Activated CD8-positive, alpha-beta T cell treated with anti-CD3 and anti-CD28 coated beads, Interleukin-2, amount 10 ng/mL, durations not matched to agents 7 days and 5 days (primary cell): ENCODE measurements around the gene HES5. TPM values are rescaled to one million over a fixed set of nuclear protein-coding genes. Genes with fewer than 3 reads are reported as not detected.

ENCODE experiments used
- ATAC-seq: fragments of 150-1000 bp; cut with Tn5 transposase; one replicate; pipeline ENCODE4 v1.10.0; 2021; ENCODE audit warnings: moderate library complexity
- CTCF ChIA-PET: fragments of 350-600 bp; sonication (Branson Sonifier 250); formaldehyde crosslinking; loops from one replicate; lab custom pipeline; 2021; ENCODE audit warnings: antibody characterized with exemption; lab: Charles Lee
- POLR2A ChIA-PET: fragments of 350-600 bp; sonication (Branson Sonifier 250); formaldehyde crosslinking; loops from one replicate; lab custom pipeline; 2021; ENCODE audit warnings: antibody characterized with exemption; lab: Charles Lee
- DNase-seq: peaks from one replicate; pipeline ENCODE4 v3.0.0-alpha.2; 2020
- H3K27ac Mint-ChIP-seq: one replicate; pipeline ENCODE4 v1.8.0; 2021; ENCODE audit warnings: mild to moderate bottlenecking, mixed read lengths
- H3K27me3 Mint-ChIP-seq: one replicate; pipeline ENCODE4 v1.8.0; 2021; ENCODE audit warnings: low read depth, mixed read lengths
- H3K36me3 Mint-ChIP-seq: one replicate; pipeline ENCODE4 v1.8.0; 2021; ENCODE audit warnings: low read depth, mixed read lengths
- H3K4me1 Mint-ChIP-seq: one replicate; pipeline ENCODE4 v1.8.0; 2021; ENCODE audit warnings: low read depth, mixed read lengths
- H3K4me3 Mint-ChIP-seq: one replicate; pipeline ENCODE4 v1.8.0; 2021; ENCODE audit warnings: mild to moderate bottlenecking, mixed read lengths
- H3K9me3 Mint-ChIP-seq: one replicate; pipeline ENCODE4 v1.8.0; 2022; ENCODE audit warnings: mixed read lengths; ENCODE audit not compliant: insufficient read depth
- total RNA-seq, 2 experiments: library from RNA; stranded (reverse); gene quantifications; one replicate each; pipeline ENCODE4 v1.2.3, GENCODE V29; 2021

HES5 gene
- total RNA-seq, 2 experiments from 2014 or later, result not detected

DNA sequence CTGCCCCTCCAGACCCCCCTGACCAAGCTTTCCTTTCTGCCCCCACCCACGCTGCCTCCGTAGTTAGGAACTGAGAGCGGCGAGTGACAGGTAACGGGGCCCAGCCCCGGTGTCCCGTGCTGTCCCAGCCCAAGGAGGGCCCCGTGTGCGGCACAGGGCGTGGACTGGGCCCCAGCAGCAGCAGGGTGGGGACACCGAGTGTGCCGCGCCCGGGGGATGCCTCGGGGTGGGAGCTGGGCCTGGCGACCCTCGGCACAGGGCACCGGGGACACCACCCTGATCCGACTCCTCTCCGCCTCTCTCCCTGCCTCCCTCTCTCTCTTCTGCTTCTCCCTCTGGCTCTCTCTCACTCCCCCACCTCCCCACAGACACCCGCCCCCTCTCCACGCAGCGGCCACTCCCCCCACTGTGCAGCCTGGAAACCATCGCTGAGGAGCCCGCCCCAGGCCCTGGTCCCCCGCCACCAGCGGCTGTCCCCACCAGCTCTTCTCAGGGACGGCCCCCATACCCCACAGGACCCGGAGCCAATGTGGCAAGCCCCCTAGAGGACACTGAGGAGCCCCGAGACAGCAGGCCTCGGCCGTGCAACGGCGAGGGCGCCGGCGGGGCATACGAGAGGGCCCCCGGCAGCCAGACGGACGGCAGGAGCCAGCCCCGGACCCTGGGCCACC, 26.4 kb downstream of the HES5 start:
- Mint-ChIP-seq H3K4me1 (peaks cover 21% of the 10 kb centered on the region), H3K36me3 (peaks cover 2% of the 10 kb centered on the region), H3K27me3 (no peaks in the 10 kb centered on the region), H3K27ac (no peak overlapping the region), H3K9me3 (no peaks in the 10 kb centered on the region), H3K4me3 (no peak overlapping the region)
- DNase-seq (no peak), ATAC-seq (no peak)
- ChIA-PET POLR2A (no interaction called here), CTCF (no interaction called here)

DNA sequence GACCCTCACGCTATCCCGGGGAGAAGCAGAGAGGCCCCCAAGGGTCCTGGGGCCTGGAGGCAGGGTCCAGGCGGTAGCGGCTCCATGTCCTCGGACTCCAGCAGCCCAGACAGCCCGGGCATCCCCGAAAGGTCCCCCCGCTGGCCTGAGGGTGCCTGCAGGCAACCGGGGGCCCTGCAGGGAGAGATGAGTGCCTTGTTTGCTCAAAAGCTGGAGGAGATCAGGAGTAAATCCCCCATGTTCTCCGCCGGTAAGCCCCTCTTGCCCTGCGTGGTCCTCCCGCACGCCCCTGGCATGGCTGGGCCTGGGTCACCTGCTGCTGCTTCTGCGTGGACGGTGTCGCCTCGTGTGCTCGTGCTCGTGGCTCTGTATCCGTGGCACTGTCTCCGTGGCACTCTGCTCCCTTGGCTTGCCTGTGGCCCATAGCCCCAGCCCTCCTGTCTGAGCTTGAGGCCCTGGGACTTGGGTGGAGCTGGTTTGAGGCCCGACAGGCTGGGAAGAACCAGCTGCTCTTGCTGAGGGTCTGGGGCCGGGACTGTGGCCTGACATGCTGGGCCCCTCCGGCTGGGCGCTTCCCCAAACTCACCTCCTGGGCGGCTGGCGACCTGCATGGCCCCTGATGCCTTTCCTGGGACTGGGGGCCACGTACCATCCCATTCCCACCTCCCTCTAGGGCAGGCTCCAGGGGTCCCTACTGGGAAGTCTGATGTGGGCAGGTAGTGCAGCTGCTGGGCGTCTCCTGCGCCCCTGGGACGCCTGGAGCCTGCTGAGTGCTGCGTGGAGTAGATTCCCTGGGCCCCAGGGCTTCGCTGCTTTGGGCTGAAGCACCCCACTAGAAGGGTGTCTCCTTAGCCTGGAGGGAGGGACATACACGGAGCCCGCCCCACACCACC, 27.2 kb downstream of the HES5 start:
- H3K27ac Mint-ChIP-seq, result no peak overlapping the region
- no peak overlapping the region for H3K4me3 Mint-ChIP-seq

DNA sequence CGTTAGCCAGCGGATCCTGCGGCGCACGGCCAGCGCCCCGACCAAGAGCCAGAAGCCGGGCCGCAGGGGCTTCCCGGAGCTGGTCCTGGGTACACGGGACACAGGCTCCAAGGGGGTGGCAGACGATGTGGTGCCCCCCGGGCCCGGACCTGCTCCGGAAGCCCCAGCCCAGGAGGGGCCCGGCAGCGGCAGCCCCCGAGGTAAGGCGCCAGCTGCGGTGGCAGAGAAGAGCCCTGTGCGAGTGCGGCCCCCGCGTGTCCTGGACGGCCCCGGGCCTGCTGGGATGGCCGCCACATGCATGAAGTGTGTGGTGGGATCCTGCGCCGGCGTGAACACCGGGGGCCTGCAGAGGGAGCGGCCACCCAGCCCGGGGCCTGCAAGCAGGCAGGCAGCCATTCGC, 27.9 kb downstream of the HES5 start:
- no peaks in the 10 kb centered on the region for H3K36me3 Mint-ChIP-seq
- CTCF ChIA-PET, result no interaction called here
- ATAC-seq (no peak), DNase-seq (no peak)
- H3K9me3 Mint-ChIP-seq, result no peaks in the 10 kb centered on the region
- POLR2A ChIA-PET, result interaction anchor here (1.3 kb wide), 1 partner anchor 22 kb away, joined by 7 read pairs; no protein-coding TSS in a partner anchor
- H3K4me1 Mint-ChIP-seq, result peaks cover 22% of the 10 kb centered on the region
- H3K4me3 Mint-ChIP-seq, result no peak overlapping the region
- no peaks in the 10 kb centered on the region for H3K27me3 Mint-ChIP-seq
- no peak overlapping the region for H3K27ac Mint-ChIP-seq

More for the DNA sequence above, 27.2 kb downstream of the HES5 start:
- ATAC-seq (no peak), DNase-seq (no peak)
- Mint-ChIP-seq H3K36me3 (no peaks in the 10 kb centered on the region), H3K9me3 (no peaks in the 10 kb centered on the region), H3K4me1 (peaks cover 21% of the 10 kb centered on the region), H3K27me3 (no peaks in the 10 kb centered on the region)
- ChIA-PET CTCF (no interaction called here), POLR2A (no interaction called here)

DNA sequence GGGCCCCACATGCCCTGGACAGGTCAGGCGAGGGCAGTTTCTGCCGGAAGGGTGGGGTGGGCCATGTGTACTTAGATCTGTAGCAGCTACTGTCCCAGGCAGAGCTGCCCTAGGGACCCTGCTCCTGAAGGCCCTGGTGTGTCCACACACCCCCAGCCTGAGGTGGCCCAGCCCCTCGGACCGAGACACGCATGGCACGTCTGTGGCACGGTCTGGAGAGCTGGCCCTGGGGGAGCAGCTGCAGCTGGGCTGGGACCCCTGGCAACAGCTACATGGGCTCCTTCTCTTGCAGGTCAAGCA, 28.3 kb downstream of the HES5 start:
- no peak for DNase-seq
- no peaks in the 10 kb centered on the region for H3K27me3 Mint-ChIP-seq
- ATAC-seq, result no peak
- H3K9me3 Mint-ChIP-seq, result no peaks in the 10 kb centered on the region
- H3K36me3 Mint-ChIP-seq, result no peaks in the 10 kb centered on the region
- ChIA-PET POLR2A (interaction anchor here (1.3 kb wide), 1 partner anchor 22 kb away, joined by 7 read pairs; no protein-coding TSS in a partner anchor), CTCF (no interaction called here)
- no peak overlapping the region for H3K27ac Mint-ChIP-seq
- peaks cover 24% of the 10 kb centered on the region for H3K4me1 Mint-ChIP-seq
- H3K4me3 Mint-ChIP-seq, result no peak overlapping the region

DNA sequence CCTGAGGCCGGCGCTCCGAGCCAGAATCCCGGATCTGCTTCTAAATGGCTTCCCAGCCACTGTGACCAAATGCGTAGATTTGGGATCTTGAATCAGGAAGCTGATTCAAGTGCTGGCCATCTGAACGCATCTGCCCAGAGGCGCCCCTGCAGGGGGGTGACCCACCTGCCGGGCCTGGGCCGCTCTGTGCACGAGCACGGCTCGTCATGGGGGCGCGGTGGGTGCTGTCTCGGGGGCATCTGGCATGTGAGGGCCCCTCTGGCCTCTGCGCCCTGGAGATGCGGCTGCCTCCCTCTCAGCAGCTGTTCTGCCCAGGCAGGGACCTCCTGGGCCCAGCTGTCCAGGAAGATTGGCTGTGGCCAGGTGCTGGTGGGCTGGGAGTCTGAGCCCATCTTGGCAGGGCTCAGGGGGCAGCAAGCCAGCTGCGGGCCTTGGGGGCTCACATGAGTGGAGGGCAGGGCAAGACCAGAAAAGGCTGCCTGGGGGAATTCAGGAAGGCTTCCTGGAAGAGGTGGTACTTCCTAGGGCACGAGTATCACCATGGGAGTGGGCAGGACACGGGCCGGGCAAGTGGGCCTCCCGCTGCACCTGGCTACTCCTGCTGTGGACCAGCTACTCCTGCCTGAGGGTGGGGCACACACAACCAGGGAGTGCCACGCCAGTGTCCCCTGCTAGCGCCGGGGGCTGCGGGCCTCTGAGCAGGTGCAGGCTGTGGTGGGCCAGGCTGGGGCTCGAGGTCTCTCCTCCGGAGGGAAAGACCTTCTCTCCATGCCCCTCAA, 28.8 kb downstream of the HES5 start:
- no peaks in the 10 kb centered on the region for H3K9me3 Mint-ChIP-seq
- DNase-seq (no peak), ATAC-seq (no peak)
- no peak overlapping the region for H3K4me3 Mint-ChIP-seq
- H3K27ac Mint-ChIP-seq, result peak overlapping the region; percentile 46
- CTCF ChIA-PET, result interaction anchor here (1.1 kb wide), 1 partner anchor 12 kb away, joined by 3 read pairs; no protein-coding TSS in a partner anchor
- H3K27me3 Mint-ChIP-seq, result no peaks in the 10 kb centered on the region
- POLR2A ChIA-PET, result interaction anchor here (0.6 to 1.3 kb wide), 2 partner anchors 23 to 75 kb away, joined by 3 to 7 read pairs; no protein-coding TSS in a partner anchor
- H3K36me3 Mint-ChIP-seq, result no peaks in the 10 kb centered on the region
- H3K4me1 Mint-ChIP-seq, result peaks cover 29% of the 10 kb centered on the region

DNA sequence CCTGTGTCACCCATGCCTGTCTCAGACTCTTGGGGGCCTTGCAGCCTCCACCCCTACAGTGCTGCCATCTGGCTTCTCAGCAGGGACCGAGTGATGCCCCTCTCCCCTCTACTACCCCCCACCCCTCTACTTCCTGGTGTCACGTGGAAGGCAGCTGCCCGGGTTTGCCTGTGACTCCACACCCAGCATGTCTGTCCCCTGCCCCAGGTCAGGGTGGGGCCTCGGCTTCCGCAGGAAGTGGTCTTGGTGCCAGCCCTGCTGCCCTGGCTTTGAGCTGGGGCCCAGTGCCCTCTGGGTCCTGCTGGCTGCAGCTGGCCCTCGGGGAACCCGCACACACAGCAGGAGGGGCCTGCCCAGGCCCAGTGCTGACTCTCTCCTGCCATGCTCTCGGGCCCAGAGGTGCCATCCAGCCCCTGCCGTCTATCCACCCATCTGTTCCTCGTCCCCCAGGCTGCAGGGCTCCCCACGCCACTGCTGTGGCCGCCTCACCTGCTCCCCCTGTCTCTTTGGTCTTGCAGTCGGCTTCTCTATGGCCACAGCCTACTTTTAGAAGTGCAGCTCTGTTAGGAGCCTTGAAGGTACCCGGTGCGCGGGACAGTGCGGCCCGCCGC, 30.0 kb downstream of the HES5 start:
- CTCF ChIA-PET, result interaction anchor here (0.7 to 1.1 kb wide), 2 partner anchors 11 to 24 kb away, joined by 3 read pairs; no protein-coding TSS in a partner anchor
- no peak overlapping the region for H3K4me3 Mint-ChIP-seq

DNA sequence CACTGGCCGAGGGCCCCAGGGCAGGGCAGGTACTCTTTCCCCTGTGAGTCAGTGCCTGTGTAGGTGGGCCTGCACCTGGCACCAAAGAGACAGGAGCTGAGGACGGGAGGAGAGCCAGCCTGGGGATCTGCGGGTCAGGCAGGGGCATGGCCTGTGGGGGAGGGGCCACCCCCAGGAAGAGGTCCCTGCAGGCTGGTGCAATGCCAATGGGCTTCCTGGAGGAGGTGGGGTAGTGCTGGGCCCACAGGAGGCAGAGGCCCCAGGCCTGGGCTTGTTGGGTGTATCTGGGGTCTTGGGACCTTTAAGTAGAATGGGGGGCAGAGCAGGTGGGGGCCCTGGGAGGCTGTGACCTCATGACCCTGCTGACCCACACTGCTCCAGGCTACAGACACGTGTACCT, 30.8 kb downstream of the HES5 start:
- Mint-ChIP-seq H3K9me3 (no peaks in the 10 kb centered on the region), H3K27me3 (no peaks in the 10 kb centered on the region), H3K4me3 (no peak overlapping the region), H3K36me3 (no peaks in the 10 kb centered on the region), H3K4me1 (peaks cover 36% of the 10 kb centered on the region), H3K27ac (peak overlapping the region; percentile 78)
- no peak for ATAC-seq
- CTCF ChIA-PET, result no interaction called here
- DNase-seq, result no peak
- POLR2A ChIA-PET, result no interaction called here

More for the DNA sequence above, 30.0 kb downstream of the HES5 start:
- Mint-ChIP-seq H3K4me1 (peaks cover 35% of the 10 kb centered on the region), H3K9me3 (no peaks in the 10 kb centered on the region), H3K27me3 (no peaks in the 10 kb centered on the region), H3K27ac (peak overlapping the region; percentile 78), H3K36me3 (no peaks in the 10 kb centered on the region)
- POLR2A ChIA-PET, result interaction anchor here (0.6 to 0.7 kb wide), 3 partner anchors 48 to 373 kb away, joined by 3 to 4 read pairs (median 4); no protein-coding TSS in a partner anchor
- ATAC-seq (peak; percentile 33), DNase-seq (peak; percentile 50)

DNA sequence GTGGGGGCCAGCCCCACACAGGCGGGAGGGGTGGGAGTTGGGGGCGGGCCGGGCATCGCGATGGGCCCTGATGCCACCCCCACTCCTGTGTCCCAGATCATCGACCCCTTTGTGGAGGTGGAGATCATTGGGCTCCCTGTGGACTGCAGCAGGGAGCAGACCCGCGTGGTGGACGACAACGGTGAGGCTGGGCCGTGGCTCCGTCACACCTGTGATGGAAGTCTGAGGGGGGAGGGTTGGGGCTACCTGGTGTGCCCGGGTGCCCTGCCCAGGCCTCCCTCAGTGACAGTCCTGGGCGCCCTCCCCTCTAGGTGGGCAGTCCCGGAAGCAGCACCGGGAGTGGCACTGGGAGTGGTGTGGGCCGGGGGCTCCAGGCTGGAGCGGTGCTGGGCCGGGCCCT, 31.4 kb downstream of the HES5 start:
- Mint-ChIP-seq H3K4me3 (no peak overlapping the region), H3K27ac (no peak overlapping the region), H3K4me1 (peaks cover 42% of the 10 kb centered on the region), H3K36me3 (no peaks in the 10 kb centered on the region), H3K27me3 (no peaks in the 10 kb centered on the region), H3K9me3 (no peaks in the 10 kb centered on the region)
- ChIA-PET POLR2A (no interaction called here), CTCF (no interaction called here)
- DNase-seq (no peak), ATAC-seq (no peak)

DNA sequence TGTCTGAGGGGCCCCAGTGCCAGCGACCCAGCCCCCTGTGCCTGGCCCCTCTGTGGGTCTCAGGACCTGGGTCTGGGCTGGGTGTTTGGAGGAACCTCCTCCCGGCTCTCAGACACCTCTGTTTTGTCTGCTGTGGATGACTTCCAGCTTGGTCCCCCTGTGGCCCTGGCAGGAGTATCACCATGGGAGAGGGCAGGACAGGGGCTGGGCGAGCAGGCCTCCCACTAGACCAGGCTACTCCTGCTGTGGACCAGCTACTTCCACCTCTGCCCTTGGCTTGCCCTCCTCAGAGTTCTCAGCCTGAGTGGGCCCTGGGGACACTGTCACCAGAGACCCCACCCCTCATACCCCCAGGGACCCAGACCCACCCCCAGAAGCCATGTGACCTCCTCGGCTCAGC, 32.2 kb downstream of the HES5 start:
- Mint-ChIP-seq H3K4me1 (peaks cover 49% of the 10 kb centered on the region), H3K36me3 (no peaks in the 10 kb centered on the region), H3K4me3 (no peak overlapping the region), H3K27ac (no peak overlapping the region), H3K9me3 (no peaks in the 10 kb centered on the region), H3K27me3 (no peaks in the 10 kb centered on the region)
- CTCF ChIA-PET, result no interaction called here
- POLR2A ChIA-PET, result no interaction called here
- DNase-seq (no peak), ATAC-seq (no peak)

DNA sequence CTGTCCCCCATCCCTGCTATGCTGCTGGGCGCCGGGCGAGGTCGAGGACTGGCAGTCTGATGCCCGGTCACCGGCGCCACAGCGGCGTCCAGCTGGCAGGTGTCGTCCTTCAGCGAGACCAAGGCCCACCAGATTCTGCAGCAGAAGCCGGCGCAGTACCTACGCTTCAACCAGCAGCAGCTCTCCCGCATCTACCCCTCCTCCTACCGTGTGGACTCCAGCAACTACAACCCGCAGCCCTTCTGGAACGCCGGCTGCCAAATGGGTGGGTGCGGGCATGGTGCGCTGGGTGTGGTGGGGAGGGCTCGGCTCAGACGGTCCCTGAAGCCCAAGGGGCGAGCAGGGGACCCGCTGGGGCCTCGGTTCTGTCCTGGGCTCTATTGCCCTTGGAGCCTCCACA, 33.3 kb downstream of the HES5 start:
- H3K27ac Mint-ChIP-seq, result no peak overlapping the region
- no peaks in the 10 kb centered on the region for H3K27me3 Mint-ChIP-seq
- no peaks in the 10 kb centered on the region for H3K36me3 Mint-ChIP-seq
- DNase-seq (no peak), ATAC-seq (no peak)
- ChIA-PET CTCF (interaction anchor here (1.0 kb wide), 1 partner anchor 51 kb away, joined by 3 read pairs; no protein-coding TSS in a partner anchor), POLR2A (interaction anchor here (1.0 kb wide), 1 partner anchor 73 kb away, joined by 3 read pairs; no protein-coding TSS in a partner anchor)
- peaks cover 49% of the 10 kb centered on the region for H3K4me1 Mint-ChIP-seq
- H3K4me3 Mint-ChIP-seq, result no peak overlapping the region
- H3K9me3 Mint-ChIP-seq, result no peaks in the 10 kb centered on the region

DNA sequence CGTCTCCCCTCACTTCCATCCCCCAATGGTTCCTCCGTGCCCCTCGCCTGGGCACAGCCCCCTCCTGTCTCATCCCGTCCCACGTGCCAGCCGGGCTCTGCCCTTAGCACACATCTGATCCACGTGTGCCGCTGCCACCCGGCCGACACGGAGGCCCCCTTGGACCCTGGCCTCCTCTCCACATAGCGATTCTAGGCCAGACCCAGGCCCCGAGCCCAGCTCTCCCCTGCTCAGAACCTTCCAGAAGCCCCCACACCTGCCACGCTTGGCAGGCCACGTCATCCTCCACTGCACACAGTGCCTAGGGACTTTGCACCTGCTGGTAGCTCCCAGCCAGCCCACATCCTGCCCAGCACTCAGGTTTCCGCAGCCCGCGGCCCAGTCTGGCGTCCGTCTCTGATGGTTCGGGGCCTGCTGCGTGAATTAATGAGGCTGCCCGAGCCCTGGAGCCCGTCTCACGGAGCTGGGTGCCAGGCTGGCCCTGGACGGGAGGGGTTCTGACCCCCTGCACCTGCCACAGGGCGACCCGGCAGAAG, 33.9 kb downstream of the HES5 start:
- ChIA-PET POLR2A (interaction anchor here (1.0 kb wide), 1 partner anchor 72 kb away, joined by 3 read pairs; no protein-coding TSS in a partner anchor), CTCF (interaction anchor here (1.0 kb wide), 1 partner anchor 51 kb away, joined by 3 read pairs; no protein-coding TSS in a partner anchor)
- no peak overlapping the region for H3K4me3 Mint-ChIP-seq
- ATAC-seq (peak; percentile 32), DNase-seq (peak; percentile 57)
- no peaks in the 10 kb centered on the region for H3K27me3 Mint-ChIP-seq
- no peaks in the 10 kb centered on the region for H3K9me3 Mint-ChIP-seq
- peaks cover 49% of the 10 kb centered on the region for H3K4me1 Mint-ChIP-seq
- H3K36me3 Mint-ChIP-seq, result no peaks in the 10 kb centered on the region
- H3K27ac Mint-ChIP-seq, result peak overlapping the region; percentile 77
